HL-60 (cell line): ENCODE data around the gene SLC1A6.

ENCODE experiments used
- CTCF ChIP-seq: IDR thresholded peaks from one replicate; pipeline ENCODE4 v1.5.1; 2011; ENCODE audit warnings: low read length, control low read depth, inconsistent platforms; ENCODE audit not compliant: insufficient read depth
- GABPA ChIP-seq: IDR thresholded peaks from 2 replicates; pipeline ENCODE4 v1.6.1; 2012; ENCODE audit warnings: low read depth
- POLR2AphosphoS5 ChIP-seq: IDR thresholded peaks from 2 replicates; pipeline ENCODE4 v1.6.1; 2012; ENCODE audit warnings: low read depth
- REST ChIP-seq: IDR thresholded peaks from 2 replicates; pipeline ENCODE4 v1.6.1; 2012; ENCODE audit warnings: low read depth; ENCODE audit not compliant: insufficient replicate concordance
- SPI1 ChIP-seq: IDR thresholded peaks from 2 replicates; pipeline ENCODE4 v1.6.1; 2012; ENCODE audit warnings: low read depth, mild to moderate bottlenecking, borderline replicate concordance

- no peak for TF ChIP-seq POLR2AphosphoS5
- no peak for TF ChIP-seq CTCF
- no peak for TF ChIP-seq REST
- TF ChIP-seq GABPA: no peak
- TF ChIP-seq SPI1: no peak
Observed at GRCh38 chr19:14941189-14941588, 38.5 kb downstream of the SLC1A6 start, which contains the start of gene OR7C2.
